A549 (cell line): ENCODE measurements around the gene CFL1. TPM values are rescaled to one million over a fixed set of nuclear protein-coding genes. Genes with fewer than 3 reads are reported as not detected.

Experiments
- ATAC-seq, 2 experiments: fragments of 200-7000 bp in 1 of 2; fragments of >200 bp in 1 of 2; cut with Nextera tagmentation in 1 of 2; cut with Tn5 transposase in 1 of 2; 3 replicates each; pipeline versions ENCODE4 v1.8.0 to v1.9.1; 2018 to 2020; ENCODE audit warnings: mild to moderate bottlenecking in 1 of 2, moderate library complexity in 1 of 2
- CTCF ChIA-PET: fragments of 300-600 bp; sonication (Branson Sonifier 250); formaldehyde crosslinking; extraction: SDS; loops from one replicate; lab custom pipeline; 2021; ENCODE audit warnings: antibody characterized with exemption, inconsistent platforms; lab: Yijun Ruan, JAX
- POLR2A ChIA-PET: fragments of 350-600 bp; formaldehyde crosslinking; extraction: SDS; loops from one replicate; lab custom pipeline; 2021; ENCODE audit warnings: antibody characterized with exemption, inconsistent platforms; lab: Yijun Ruan, JAX
- DNase-seq, 2 experiments: peaks; one replicate each; pipeline versions ENCODE4 v3.0.0 to v3.0.0-alpha.2; 2011 to 2016; ENCODE audit warnings: low read depth in 1 of 2, low spot score in 1 of 2
- FAIRE-seq: peaks from 2 replicates; lab custom pipeline; 2011; peaks lifted over from hg19 to GRCh38; lab: Jason Lieb, UNC
- H3K27ac ChIP-seq, 2 experiments: fragments of >200 bp; sonication (Bioruptor Twin); formaldehyde crosslinking; 3 replicates each; pipeline ENCODE4 v1.5.1; 2016 to 2017
- H3K4me1 ChIP-seq: fragments of >200 bp; sonication (Bioruptor Twin); formaldehyde crosslinking; 3 replicates; pipeline ENCODE4 v1.6.1; 2016
- H3K4me2 ChIP-seq: fragments of >200 bp; sonication (Bioruptor Twin); formaldehyde crosslinking; 3 replicates; pipeline ENCODE4 v1.6.1; 2016
- H3K4me3 ChIP-seq: fragments of >200 bp; sonication (Bioruptor Twin); formaldehyde crosslinking; 3 replicates; pipeline ENCODE4 v1.5.1; 2016
- H3K9me3 ChIP-seq: fragments of >200 bp; sonication (Bioruptor Twin); formaldehyde crosslinking; 3 replicates; pipeline ENCODE4 v1.6.1; 2016
- CHD4 ChIP-seq: fragments of 200-600 bp; sonication (generic); IDR thresholded peaks from 2 replicates; pipeline ENCODE4 v1.6.1; 2016; ENCODE audit warnings: antibody characterized with exemption, mild to moderate bottlenecking, borderline replicate concordance
- E2F6 ChIP-seq: IDR thresholded peaks from 2 replicates; pipeline ENCODE4 v1.6.1; 2012; ENCODE audit warnings: low read depth, borderline replicate concordance
- EHMT2 ChIP-seq: fragments of 200-600 bp; sonication (generic); IDR thresholded peaks from 2 replicates; pipeline ENCODE4 v1.6.1; 2016; ENCODE audit warnings: antibody characterized with exemption, low read depth, mild to moderate bottlenecking, moderate library complexity
- ELK1 ChIP-seq: fragments of 150-350 bp; IDR thresholded peaks from 2 replicates; pipeline ENCODE4 v1.6.1; 2014; ENCODE audit warnings: low read depth, mild to moderate bottlenecking, low read length
- EP300 ChIP-seq, 2 experiments: fragments of >200 bp; sonication (Bioruptor Twin); formaldehyde crosslinking; IDR thresholded peaks; 2 replicates in 1 of 2; 3 replicates in 1 of 2; pipeline ENCODE4 v1.6.1; 2016 to 2017
- ESRRA ChIP-seq: fragments of 150-350 bp; IDR thresholded peaks from 2 replicates; pipeline ENCODE4 v1.6.1; 2014; ENCODE audit warnings: mild to moderate bottlenecking, low read length, borderline replicate concordance
- FOSB ChIP-seq: fragments of 250-450 bp; sonication (Bioruptor Pico); IDR thresholded peaks from 2 replicates; pipeline ENCODE4 v1.5.0; 2020; ENCODE audit warnings: mild to moderate bottlenecking, moderate library complexity
- FOXS1 ChIP-seq: fragments of 250-450 bp; sonication (Bioruptor Pico); IDR thresholded peaks from 2 replicates; pipeline ENCODE4 v1.5.0; 2020; ENCODE audit warnings: mild to moderate bottlenecking, moderate library complexity
- GATA3 ChIP-seq: IDR thresholded peaks from 2 replicates; pipeline ENCODE4 v1.6.1; 2012; ENCODE audit warnings: borderline replicate concordance
- HDAC2 ChIP-seq: fragments of 200-600 bp; sonication (generic); IDR thresholded peaks from 2 replicates; pipeline ENCODE4 v1.6.1; 2016
- HES2 ChIP-seq: fragments of >200 bp; sonication (Bioruptor Twin); formaldehyde crosslinking; IDR thresholded peaks from 2 replicates; pipeline ENCODE4 v1.6.1; 2016
- JUN ChIP-seq, 2 experiments: fragments of >200 bp; sonication (Bioruptor Twin); formaldehyde crosslinking; IDR thresholded peaks; 2 replicates in 1 of 2; 3 replicates in 1 of 2; pipeline ENCODE4 v1.6.1; 2016 to 2017
- KDM1A ChIP-seq: fragments of 200-600 bp; sonication (generic); IDR thresholded peaks from 2 replicates; pipeline ENCODE4 v1.6.1; 2016; ENCODE audit warnings: low read depth, mild to moderate bottlenecking
- MAFK ChIP-seq: fragments of 450-650 bp; IDR thresholded peaks from 2 replicates; pipeline ENCODE4 v1.6.1; 2014; ENCODE audit not compliant: partially characterized antibody
- MAZ ChIP-seq: fragments of 150-350 bp; IDR thresholded peaks from 2 replicates; pipeline ENCODE4 v1.6.1; 2014; ENCODE audit warnings: antibody characterized with exemption, low read depth, low read length, borderline replicate concordance
- NFE2L2 ChIP-seq: fragments of 150-350 bp; conservative IDR thresholded peaks from 2 replicates; pipeline ENCODE4 v1.6.1; 2014; ENCODE audit warnings: low read length
- PBX3 ChIP-seq: IDR thresholded peaks from 2 replicates; pipeline ENCODE4 v1.6.1; 2012
- PHF8 ChIP-seq: fragments of 200-600 bp; sonication (generic); IDR thresholded peaks from 2 replicates; pipeline ENCODE4 v1.6.1; 2016; ENCODE audit warnings: low read depth, mild to moderate bottlenecking, antibody characterized with exemption, moderate library complexity, borderline replicate concordance
- POLR2AphosphoS2 ChIP-seq: conservative IDR thresholded peaks from 2 replicates; pipeline ENCODE4 v1.6.1; 2012; ENCODE audit warnings: low read length, improper control_type of control experiment, inconsistent platforms
- RAD21 ChIP-seq, 2 experiments: fragments of >200 bp in 1 of 2; sonication (Bioruptor Twin) in 1 of 2; formaldehyde crosslinking in 1 of 2; IDR thresholded peaks in 1 of 2; conservative IDR thresholded peaks in 1 of 2; 2 replicates in 1 of 2; 3 replicates in 1 of 2; pipeline ENCODE4 v1.6.1; 2012 to 2018; ENCODE audit warnings: inconsistent platforms in 1 of 2
- RCOR1 ChIP-seq: fragments of 150-350 bp; IDR thresholded peaks from 2 replicates; pipeline ENCODE4 v1.6.1; 2014; ENCODE audit warnings: antibody characterized with exemption, low read length, low read depth
- RNF2 ChIP-seq: fragments of 200-600 bp; sonication (generic); IDR thresholded peaks from 2 replicates; pipeline ENCODE4 v1.6.1; 2016; ENCODE audit warnings: low read depth, mild to moderate bottlenecking, antibody characterized with exemption, moderate library complexity, borderline replicate concordance
- SMC3 ChIP-seq: fragments of >200 bp; sonication (Bioruptor Twin); formaldehyde crosslinking; IDR thresholded peaks from 3 replicates; pipeline ENCODE4 v1.6.1; 2018; ENCODE audit warnings: inconsistent platforms
- TFCP2L1 ChIP-seq: fragments of 250-450 bp; sonication (Bioruptor Pico); IDR thresholded peaks from 2 replicates; pipeline ENCODE4 v1.5.0; 2021; ENCODE audit warnings: mild to moderate bottlenecking
- TP53 ChIP-seq: fragments of 250-450 bp; sonication (Bioruptor Pico); IDR thresholded peaks from 2 replicates; pipeline ENCODE4 v1.5.0; 2021; ENCODE audit warnings: mild to moderate bottlenecking, moderate library complexity
- USF2 ChIP-seq: fragments of 450-650 bp; IDR thresholded peaks from 2 replicates; pipeline ENCODE4 v1.6.1; 2014; ENCODE audit warnings: antibody characterized with exemption
- ZFP36 ChIP-seq: fragments of 450-650 bp; IDR thresholded peaks from 2 replicates; pipeline ENCODE4 v1.6.1; 2014; ENCODE audit warnings: borderline replicate concordance; ENCODE audit not compliant: partially characterized antibody
- ZNF302 ChIP-seq: fragments of 250-450 bp; sonication (Bioruptor Pico); IDR thresholded peaks from 2 replicates; pipeline ENCODE4 v1.9.0; 2021; ENCODE audit warnings: inconsistent platforms, mild to moderate bottlenecking, moderate library complexity
- ZSCAN20 ChIP-seq: fragments of 250-450 bp; sonication (Bioruptor Pico); IDR thresholded peaks from 2 replicates; pipeline ENCODE4 v1.8.0; 2022; ENCODE audit warnings: mild to moderate bottlenecking, moderate library complexity
- WGBS: methylation state at CpG from one replicate; pipeline ENCODE4 v1.1.6; 2017; ENCODE audit errors: missing lambda C conversion rate; 5-methylcytosine and 5-hydroxymethylcytosine counted together
- polyA plus RNA-seq, 4 experiments: library from polyadenylated mRNA; depleted of rRNA in 3 of 4; stranded (reverse); fragments of >200 nt; fragmentation: RNase III in 1 of 4; extraction: RNeasy Plus Mini Kit Qiagen cat#74134 plus additional on column Dnase treatment in 1 of 4; gene quantifications; 2 replicates in 3 of 4; 3 replicates in 1 of 4; pipeline ENCODE4 v1.2.3, GENCODE V29; 2011 to 2017

CFL1 gene
- polyA plus RNA-seq, 2 of the 4 experiments (the other 2 are of a cell fraction): 1,591 to 1,780 TPM

GRCh38 chr11:65891219-65892136, 33.5 kb upstream of the CFL1 start (continued):
- TF ChIP-seq HES2: no peak
- no peak for TF ChIP-seq FOXS1 (CRISPR knock-in tag)
- TF ChIP-seq USF2: peak; percentile 2; the same call in 1 of the 2 replicates
- TF ChIP-seq TP53 (CRISPR knock-in tag): peak; percentile 87; the same call in 1 of the 2 replicates
- TF ChIP-seq POLR2AphosphoS2: peak; percentile 96
- peak; percentile 85 for TF ChIP-seq PBX3
- TF ChIP-seq GATA3: no peak
- TF ChIP-seq EHMT2: no peak
- peak; percentile 91 for TF ChIP-seq FOSB (CRISPR knock-in tag)
- TF ChIP-seq ZFP36: peak; percentile 91
- TF ChIP-seq ZSCAN20 (CRISPR knock-in tag): no peak
- TF ChIP-seq SMC3: no peak
- no peak for TF ChIP-seq RCOR1
- TF ChIP-seq ESRRA: 0 out of 2 replicates have a peak, but pooled peaks have one; percentile 18

- peak within 1 kb of the TSS; percentile 87 to 96 for H3K27ac ChIP-seq
- ATAC-seq: peak; percentile 30 to 57
- ChIA-PET POLR2A (interaction anchor here (0.5 to 4.3 kb wide), 18 partner anchors 8 to 179 kb away, joined by 3 to 38 read pairs (median 4); partner anchors contain the start of genes C11orf68, CFL1, FOSL1 and KAT5), CTCF (interaction anchor here (0.5 to 20.5 kb wide), 18 partner anchors 11 to 187 kb away, joined by 3 to 618 read pairs (median 6); partner anchors contain the start of genes C11orf68, CFL1, CTSW and DRAP1)
- H3K4me1 ChIP-seq: peaks cover 56% of the 10 kb centered on the region
- H3K4me2 ChIP-seq: peak within 1 kb of the TSS; percentile 97
- peak within 1 kb of the TSS; percentile 69 for H3K4me3 ChIP-seq
- no peak for FAIRE-seq
- DNase-seq: peak; percentile 93 to 94
- H3K9me3 ChIP-seq: no peaks in the 10 kb centered on the region
- under 1% methylated on average over 29 of the region's 94 CpGs for WGBS
- TF ChIP-seq KDM1A (no peak), NFE2L2 (no peak), RAD21 (conservative IDR thresholded peaks at IDR 0.05 in 1 of 2, IDR thresholded peaks at IDR 0.05 in 1 of 2) (no peak), GATA3 (no peak), EP300 (IDR thresholded peaks at IDR 0.05) (0 out of 5 replicates have a peak, but pooled peaks of 1 of the 2 experiments have one; percentile 11), FOSB (CRISPR knock-in tag) (peak; percentile 82), ZFP36 (no peak), MAZ (no peak), TFCP2L1 (CRISPR knock-in tag) (no peak; the same call in none of the 2 replicates), PHF8 (0 out of 2 replicates have a peak, but pooled peaks have one; percentile 38), ELK1 (no peak), EHMT2 (no peak), CHD4 (no peak), RNF2 (no peak), HDAC2 (no peak), MAFK (no peak), SMC3 (0 out of 3 replicates have a peak, but pooled peaks have one; percentile 10), ZNF302 (no peak), E2F6 (peak; percentile 77), PBX3 (peak; percentile 44; the same call in 1 of the 2 replicates), JUN (IDR thresholded peaks at IDR 0.05) (peak; percentile 66 to 87; a peak in 3 of 5 replicates), TP53 (CRISPR knock-in tag) (0 out of 2 replicates have a peak, but pooled peaks have one; percentile 59)
These were observed 32.6 kb upstream of the CFL1 start, which contains the start of gene CCDC85B for GRCh38 chr11:65890324-65891218. CCDC85B (plus strand) TSS chr11:65890673; CDS start chr11:65890784, 111 bp downstream.
